H54 (cell line): ENCODE results near the gene WDR54.
A peak's percentile ranks its signal among the peaks of the same experiment; 100 is the strongest.

ENCODE experiments used
- DNase-seq: peaks from one replicate; pipeline ENCODE4 v3.0.0; 2011; ENCODE audit warnings: low spot score, mixed read lengths; ENCODE audit not compliant: insufficient read length
- FAIRE-seq: peaks from 3 replicates; lab custom pipeline; 2011; peaks lifted over from hg19 to GRCh38; lab: Jason Lieb, UNC
- POLR2A ChIP-seq: IDR thresholded peaks from 2 replicates; pipeline ENCODE4 v1.6.1; 2011; ENCODE audit warnings: low read depth, mild to moderate bottlenecking, low read length

The WDR54 gene

DNA sequence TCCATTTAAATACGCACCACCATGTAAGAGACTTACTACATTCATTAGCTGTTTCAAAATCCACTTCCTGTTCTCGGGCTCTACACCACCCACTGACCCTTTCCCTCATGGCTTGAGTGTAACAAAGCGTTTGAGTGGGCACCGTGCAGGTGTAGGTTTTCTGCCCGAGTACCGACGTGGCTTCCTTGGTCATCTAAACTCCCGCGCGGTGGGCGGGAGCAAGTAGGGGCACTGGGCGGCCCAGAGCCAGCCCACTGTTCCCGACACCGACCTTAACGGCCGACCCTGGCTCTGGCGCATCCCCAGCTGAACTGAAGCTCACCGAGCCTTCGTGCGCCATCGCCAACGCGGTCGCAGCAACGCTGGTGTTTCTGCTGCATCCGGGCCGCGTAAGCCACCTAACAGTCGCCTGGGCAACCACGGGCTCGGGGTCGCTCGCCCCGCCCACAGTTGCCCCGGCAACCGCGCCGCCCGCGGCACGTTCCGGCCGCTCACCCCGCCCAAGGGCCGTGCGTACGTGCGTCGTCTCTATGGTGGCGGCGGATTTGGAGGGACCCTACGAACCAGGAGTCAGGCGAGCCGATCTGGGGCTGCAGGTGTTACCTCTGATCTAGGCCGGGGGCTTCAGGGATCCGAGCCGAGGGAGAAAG lies at the start of gene WDR54, which contains the start of gene C2orf81:
TSS of gene WDR54 (plus strand) at position 510 of the 650 bp plus-strand sequence. CDS start 424 bp downstream, outside the sequence.
TSS of gene C2orf81 (minus strand) at position 399 of the 650 bp plus-strand sequence. CDS start at position 340, 59 bp downstream.
- FAIRE-seq = peak; percentile 48

GRCh38 chr2:74372674-74373073 lies 48.9 kb upstream of the WDR54 start:
- TF ChIP-seq POLR2A = no peak
- FAIRE-seq (no peak), DNase-seq (no peak)

More for the DNA sequence above, at the start of gene WDR54, which contains the start of gene C2orf81:
- DNase-seq = peak; percentile 96
- TF ChIP-seq POLR2A = peak; percentile 85

GRCh38 chr2:74373221-74373676 lies 48.3 kb upstream of the WDR54 start:
- DNase-seq = no peak
- FAIRE-seq = no peak
- no peak for TF ChIP-seq POLR2A

DNA sequence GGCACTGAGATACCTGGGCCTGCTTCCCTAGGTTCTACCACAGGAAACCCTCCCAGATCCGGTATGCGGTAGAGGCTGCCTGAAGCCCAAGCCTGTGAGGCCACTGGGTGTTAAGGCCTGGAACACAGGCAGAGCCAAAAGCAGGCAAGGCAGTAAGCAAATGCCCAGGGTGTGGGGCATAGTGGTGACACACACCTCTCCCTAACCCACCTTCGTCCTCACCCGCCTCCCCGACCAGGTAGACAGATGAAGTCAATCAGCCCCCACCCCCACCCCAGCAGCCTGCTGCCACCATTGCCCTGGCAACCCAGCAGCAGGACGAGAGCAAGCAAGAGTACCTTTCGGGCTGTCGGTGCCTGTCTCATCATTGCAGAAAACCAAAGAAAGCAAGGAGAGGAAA lies 47.5 kb upstream of the WDR54 start:
- DNase-seq (no peak), FAIRE-seq (no peak)
- TF ChIP-seq POLR2A = no peak

- no peak for FAIRE-seq
- TF ChIP-seq POLR2A = no peak
- no peak for DNase-seq
These were observed 46.9 kb upstream of the WDR54 start for GRCh38 chr2:74374509-74375205.

GRCh38 chr2:74375838-74376237 lies 45.7 kb upstream of the WDR54 start:
- FAIRE-seq = no peak
- DNase-seq = no peak
- no peak for TF ChIP-seq POLR2A

DNA sequence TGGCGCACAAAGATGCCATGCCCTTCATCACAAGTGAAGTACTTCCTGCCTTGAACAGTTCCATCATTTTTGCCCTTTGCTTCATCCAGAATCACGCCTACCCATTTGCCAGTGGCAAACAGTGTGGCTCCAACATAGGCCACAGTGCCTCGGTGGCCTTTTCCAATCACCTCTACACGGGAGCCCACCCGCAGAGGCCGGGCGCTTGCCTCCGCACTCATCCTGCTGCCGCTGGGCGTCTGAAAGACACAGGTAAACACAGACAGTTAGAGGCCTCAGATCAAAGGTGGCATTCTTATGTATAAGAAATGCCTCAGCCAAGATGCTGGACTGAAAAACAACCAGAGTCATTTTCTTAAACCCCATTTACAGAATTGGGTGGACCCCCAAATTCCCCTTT lies 43.5 kb upstream of the WDR54 start:
- FAIRE-seq (no peak), DNase-seq (no peak)
- TF ChIP-seq POLR2A = no peak

DNA sequence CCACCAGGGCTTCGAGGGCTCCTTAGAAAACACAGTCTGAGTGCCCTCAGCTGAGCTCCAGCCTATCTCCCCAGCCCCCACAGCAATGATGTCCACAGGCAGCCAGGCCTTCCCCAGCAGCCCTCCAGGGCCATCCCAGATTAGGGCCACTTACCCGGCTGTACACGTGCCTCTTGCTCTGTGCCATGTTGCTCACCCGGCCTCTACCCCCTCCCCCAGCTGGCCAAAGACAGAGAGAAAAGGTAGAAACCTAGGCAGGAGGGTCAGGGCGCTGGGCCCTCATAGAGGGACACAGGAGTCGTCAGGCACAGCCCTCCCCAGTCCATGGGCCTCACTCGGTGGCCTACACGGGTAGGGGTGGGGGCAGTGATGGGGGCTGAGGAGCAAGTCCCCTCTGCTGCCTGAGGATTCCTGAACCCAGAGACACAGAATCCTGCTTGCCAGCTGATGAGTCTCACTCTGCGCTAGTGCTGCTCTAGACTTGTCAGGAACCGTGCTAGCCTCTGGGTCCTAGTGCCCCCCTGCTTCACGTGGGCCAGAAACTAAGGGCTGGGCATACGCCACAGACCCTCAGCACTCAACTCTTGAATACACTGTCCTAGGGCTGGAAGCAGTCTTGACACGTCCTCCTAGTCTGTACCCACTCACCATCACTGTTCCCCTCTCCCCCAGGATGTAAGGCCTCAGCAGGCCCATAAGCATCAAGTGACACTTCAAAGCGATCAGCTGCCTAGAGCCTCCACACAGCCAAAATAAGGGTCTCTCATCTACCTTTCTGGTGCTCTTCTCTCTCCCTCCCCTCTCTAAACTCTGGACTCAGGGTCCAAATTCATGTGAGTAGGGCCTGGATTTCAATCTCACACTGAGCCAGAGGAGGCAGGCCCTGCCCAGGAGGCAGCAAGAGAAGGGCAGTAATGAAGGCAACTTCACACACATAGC lies 41.4 kb upstream of the WDR54 start, which contains the start of gene DCTN1:
TSS of gene DCTN1 (minus strand) at position 461 of the 939 bp plus-strand sequence. CDS start at position 187, 274 bp downstream.
- TF ChIP-seq POLR2A = no peak
- peak; percentile 41 for FAIRE-seq
- peak; percentile 88 for DNase-seq

DNA sequence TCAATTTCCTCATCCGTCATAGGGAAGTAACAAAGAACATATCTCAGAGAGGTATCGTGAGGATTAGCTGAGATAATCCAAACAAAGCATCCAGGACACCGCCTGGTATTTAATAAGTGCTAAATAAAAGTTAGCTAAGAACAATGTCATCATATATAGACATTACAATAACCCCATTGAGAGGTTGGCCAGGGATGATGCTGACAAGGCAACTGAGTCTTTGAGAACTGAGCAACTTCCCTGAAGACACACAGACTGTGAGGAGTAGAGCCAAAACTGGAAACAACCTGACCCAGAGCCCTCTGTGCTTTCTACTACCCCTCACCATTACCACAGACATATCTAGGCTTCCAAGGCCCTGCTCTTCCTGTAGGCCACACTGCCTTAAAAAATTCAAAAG lies 39.8 kb upstream of the WDR54 start:
- no peak for TF ChIP-seq POLR2A
- FAIRE-seq (no peak), DNase-seq (no peak)

DNA sequence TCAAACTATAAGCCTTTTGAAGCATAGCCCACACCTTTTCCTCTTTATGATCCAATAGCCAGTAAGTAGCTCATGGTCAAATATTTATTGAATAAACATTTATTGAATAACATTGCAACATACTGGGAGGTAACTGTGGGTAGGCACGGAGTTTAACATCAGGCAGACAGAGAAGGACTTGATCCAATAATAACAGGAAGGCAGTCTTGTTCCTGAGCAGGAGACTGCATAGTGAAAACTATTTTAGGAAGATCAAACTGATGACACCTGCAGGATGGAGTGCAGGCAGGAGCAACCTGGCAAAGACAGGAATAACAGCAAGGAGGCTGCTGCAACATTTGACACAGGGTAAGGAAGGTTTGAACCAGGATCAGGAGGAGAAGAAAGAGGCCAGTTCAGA lies 38.3 kb upstream of the WDR54 start:
- TF ChIP-seq POLR2A = no peak
- FAIRE-seq (no peak), DNase-seq (no peak)

GRCh38 chr2:74384051-74384450 lies 37.5 kb upstream of the WDR54 start:
- TF ChIP-seq POLR2A = no peak
- FAIRE-seq = no peak
- DNase-seq = no peak

- DNase-seq (no peak), FAIRE-seq (no peak)
- no peak for TF ChIP-seq POLR2A
These were observed 36.1 kb upstream of the WDR54 start for GRCh38 chr2:74385396-74385795.

DNA sequence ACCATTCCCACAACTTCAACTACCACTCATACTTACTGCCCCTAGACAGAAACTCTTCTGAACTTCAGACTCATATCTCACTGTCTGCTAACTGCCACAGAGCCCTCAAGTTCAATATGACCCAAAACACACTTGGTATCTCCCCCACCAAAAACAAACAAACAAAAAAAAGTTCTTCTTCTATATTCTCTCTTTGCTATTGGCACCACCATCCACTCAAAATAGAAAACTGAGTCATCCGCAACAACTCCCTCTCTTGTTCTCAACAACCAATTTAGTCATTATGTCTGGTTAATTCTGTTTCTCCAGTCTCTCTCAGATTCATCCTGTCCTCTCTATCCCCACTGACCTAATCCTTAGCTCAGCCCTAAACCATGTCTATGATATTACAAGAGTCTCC lies 34.2 kb upstream of the WDR54 start:
- FAIRE-seq (no peak), DNase-seq (no peak)
- TF ChIP-seq POLR2A = no peak
